NCI-H1436 (cell line): Measurements from ENCODE around the gene GMNN.
"Not testable (repeated sequence)": the region's sequence is repeated elsewhere in the genome, so short reads cannot be mapped to it uniquely, and the experiment has no call there.

ENCODE experiments used
- DNase-seq: peaks from one replicate; lab custom pipeline; 2025; lab: John Stamatoyannopoulos, UW

Gene GMNN

DNA sequence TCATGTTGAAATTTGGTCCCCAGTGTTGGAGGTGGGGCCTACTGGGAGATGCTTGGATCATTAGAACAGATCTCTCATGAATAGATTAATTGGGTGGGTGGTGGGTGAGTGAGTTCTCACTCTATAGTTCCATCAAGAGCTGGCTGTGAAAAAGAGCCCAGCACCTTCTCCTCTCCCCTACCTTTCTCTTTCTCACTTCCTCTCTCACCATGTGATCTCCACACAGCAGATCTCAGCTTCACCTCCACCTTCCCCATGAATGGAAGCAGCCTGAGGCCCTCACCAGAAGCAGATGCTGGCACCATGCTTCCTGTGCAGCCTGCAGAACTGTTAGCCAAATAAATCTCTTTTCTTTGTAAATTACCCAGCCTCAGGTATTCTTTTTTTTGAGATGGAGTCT, 12.9 kb upstream of the GMNN start:
- DNase-seq = no peak

DNA sequence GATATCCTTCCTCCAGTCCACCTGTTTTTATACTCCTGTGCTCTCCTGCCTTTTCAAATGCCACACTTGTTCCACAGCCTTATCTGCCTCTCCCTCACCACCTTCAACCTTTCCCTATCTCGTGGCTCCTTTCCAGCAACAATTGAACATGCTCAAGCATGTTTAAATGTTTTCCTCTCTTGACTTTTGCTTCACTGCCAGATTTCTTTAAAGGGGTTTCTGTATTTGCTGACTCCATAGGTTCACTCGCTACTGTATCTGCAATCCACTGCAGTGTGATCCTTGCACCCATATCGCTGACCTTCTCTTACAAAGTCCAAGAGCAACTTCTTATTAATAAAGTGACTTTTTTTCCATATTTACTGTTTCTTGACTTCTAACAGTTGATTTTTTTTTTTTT, 11.2 kb upstream of the GMNN start:
- DNase-seq = no peak

DNA sequence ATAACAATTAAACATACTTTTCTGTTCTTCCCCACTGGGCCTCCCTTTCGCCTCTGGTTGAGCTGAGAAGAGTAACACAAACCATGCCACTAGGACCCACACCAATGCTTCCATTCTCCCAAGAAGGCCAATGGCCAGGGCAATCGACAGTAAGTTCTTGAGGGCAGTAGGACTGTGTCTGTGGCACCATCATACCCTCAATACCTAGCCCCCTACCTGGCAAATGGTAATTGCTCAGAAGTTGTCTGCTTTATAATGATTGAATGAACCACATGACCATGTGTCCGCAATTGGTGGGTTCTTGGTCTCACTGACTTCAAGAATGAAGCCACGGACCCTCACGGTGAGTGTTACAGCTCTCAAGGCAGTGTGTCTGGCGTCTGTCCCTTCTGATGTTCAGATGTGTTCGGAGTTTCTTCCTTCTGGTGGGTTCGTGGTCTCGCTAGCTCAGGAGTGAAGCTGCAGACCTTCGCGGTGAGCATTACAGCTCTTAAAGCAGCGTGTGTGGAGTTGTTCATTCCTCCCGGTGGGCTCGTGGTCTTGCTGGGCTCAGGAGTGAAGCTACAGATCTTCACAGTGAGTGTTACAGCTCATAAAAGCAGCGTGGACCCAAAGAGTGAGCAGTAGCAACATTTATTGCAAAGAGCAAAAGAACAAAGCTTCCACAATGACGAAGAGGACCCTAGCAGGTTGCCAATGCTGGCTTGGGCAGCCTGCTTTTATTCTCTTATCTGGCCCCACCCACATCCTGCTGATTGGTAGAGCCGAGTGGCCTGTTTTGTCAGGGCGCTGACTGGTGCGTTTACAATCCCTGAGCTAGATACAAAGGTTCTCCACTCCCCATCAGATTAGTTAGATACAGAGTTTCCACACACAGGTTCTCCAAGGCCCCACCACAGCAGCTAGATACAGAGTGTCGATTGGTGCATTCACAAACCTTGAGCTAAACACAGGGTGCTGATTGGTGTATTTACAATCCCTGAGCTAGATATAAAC, 9.6 kb upstream of the GMNN start:
- DNase-seq = not testable (repeated sequence)

DNA sequence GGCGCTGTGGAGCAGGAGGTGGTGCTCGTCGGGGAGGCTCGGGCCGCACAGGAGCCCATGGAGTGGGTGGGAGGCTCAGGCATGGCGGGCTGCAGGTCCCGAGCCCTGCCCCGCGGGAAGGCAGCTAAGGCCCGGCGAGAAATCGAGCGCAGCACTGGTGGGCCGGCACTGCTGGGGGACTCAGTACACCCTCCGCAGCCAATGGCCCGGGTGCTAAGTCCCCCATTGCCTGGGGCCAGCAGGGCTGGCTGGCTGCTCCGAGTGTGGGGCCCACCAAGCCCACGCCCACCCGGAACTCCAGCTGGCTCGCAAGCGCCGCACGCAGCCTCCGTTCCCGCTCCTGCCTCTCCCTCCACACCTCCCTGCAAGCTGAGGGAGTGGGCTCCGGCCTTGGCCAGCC, 8.8 kb upstream of the GMNN start:
- DNase-seq = not testable (repeated sequence)

DNA sequence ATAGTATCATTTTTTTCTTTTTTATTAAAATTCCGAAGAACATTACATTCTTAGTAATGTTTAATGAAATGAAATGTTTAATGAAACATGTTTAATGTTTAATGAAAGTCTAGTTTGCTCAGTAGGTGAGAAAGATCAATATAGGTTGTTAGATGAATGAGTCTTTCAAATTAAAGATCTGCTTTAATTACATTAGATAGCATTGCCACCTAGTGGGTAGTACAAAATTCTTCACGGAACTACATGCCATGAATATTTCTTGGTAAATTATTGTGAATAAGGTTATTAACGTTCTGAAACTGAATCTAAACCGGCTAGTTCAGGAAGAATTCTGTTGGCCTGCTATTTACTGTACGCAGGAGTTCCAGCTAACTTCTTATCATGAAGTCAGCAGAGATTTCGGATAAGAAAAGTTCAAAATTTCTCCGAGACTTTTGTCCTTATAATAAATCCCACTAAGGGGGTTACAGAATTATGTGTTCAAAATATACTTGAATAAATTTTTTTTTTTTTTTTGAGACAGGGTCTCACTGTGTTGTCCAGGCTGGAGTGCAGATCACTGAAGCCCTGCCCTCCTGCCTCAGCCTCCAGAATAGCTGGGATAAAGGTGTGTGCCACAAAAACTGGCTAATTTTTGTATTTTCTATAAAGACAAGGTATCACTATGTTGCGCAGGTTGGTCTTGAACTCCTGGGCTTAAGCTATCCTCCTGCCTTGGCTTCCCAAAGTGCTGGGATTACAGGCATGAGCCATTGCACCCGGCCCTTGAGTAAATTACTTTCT, 7.9 kb upstream of the GMNN start:
- DNase-seq = no peak

DNA sequence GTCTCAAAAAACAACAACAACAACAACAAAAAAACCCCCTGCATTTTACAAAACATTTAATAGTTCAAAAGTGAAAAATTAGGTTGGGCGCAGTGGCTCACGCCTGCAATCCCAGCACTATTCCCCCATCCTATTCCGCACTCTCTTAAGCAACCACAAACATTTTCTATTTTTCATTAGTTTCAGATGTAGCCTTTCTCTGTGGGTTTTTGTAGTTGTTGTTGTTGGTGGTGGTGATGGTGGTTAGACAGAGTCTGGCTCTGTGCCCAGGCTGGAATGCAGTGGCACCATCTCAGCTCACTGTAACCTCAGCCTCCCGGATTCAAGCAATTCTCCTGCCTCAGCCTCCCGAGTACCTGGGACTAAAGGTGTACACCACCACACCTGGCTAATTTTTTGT, 6.4 kb upstream of the GMNN start:
- DNase-seq = no peak

DNA sequence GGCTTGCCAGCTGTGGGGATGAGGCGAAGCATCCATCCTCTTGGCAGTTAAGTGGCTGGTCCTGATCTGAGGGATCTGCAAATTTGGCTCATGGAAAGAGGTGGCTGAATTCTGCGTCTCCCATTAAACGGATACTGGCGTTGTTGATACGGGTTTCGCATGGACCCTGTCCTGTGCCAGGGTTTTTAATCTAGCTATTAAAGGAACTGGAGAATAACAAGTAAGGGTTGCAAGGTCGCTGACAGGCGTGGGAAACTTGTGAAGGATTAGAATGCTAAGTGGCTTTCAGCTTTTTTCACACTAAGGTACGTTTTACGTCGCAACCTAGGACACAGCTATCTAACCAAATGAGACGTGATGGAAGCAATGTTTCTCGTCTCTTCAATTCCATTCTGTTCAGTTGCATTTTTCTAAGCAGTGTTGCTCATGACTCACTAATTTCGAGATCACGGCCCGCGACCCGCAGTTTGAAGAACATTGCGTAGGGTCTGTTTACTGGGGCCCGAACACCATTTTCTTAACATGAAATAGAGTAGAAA, 852 bp downstream of the GMNN start:
- no peak for DNase-seq

DNA sequence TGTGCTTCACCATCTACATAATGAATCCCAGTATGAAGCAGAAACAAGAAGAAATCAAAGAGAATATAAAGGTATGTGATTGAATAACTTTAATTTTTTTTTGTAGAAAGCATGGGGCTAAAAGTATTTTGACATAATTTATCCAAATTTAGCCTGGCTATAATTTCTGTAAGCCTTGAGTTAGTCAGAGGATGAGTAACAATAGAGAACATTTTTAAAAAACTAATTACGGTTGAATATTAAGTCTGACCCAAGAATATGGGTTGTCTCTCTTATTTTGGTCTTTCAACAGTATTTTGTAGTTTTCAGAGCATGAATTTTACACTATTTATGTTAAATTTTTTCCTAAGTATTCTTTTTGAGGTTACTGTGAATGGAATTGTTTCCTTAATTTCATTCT, 2.5 kb downstream of the GMNN start:
- DNase-seq = no peak

DNA sequence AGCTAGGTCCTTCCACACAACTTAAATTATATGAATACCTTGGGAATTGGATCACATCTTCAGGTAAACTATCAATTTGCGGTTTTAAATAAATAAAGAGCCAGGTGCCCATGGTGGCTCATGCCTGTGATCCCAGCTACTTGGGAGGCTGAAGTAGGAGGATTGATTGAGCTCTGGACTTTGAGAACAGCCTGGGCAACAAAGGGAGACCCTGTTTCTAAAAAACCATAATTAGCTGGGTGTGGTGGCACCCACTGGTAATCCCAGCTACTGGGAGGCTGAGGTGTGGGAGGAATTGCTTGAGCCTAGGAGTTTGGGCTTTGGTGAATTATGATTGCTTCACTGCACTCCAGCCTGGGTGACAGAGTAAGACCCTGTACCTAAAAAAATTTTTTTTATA, 3.4 kb downstream of the GMNN start:
- no peak for DNase-seq

DNA sequence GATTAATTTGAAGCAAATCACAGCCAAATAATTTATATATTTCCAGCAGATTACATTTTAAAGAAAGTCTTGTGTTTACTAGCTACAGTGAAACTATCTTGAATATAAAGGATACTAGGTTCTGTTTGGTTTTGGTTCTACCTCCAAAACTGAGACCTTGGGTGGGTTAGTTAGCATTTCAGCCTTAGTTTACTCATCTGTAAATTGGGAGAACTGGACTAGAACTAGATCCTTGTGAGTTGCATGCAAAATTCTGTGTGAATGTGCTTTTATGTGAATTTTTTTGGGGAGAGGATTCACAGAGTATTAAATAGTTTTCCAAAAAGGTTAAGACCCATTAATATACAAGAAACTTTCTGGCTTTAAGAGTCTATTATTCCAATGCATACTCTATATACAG, 4.1 kb downstream of the GMNN start:
- no peak for DNase-seq

DNA sequence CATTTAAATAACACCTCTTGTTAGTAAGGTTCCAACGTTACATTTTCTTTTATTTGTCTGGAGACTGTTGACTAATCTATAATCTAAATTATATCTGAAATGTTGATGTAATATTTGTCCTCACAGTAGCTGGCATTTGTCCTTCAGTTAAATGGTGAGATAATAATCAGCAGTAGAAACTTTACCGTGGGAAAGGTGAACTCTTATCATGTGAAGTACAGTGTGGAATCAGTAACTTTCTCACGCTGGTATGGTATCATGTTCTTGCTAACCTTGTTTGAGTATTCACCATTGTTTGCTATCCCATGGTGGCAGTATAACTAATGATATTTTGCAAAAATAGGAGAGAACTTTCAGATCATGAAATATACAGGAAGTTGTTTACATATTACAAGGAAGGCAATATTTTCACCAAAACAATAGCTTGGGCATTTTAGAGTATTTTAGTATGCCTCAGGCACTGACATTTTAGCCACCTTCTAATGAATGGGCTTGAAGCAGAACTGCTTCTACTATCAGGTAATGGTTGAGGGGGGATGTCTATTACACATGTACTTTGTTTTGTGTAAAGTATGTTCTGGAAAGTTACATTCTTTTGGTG, 4.8 kb downstream of the GMNN start:
- DNase-seq = no peak

DNA sequence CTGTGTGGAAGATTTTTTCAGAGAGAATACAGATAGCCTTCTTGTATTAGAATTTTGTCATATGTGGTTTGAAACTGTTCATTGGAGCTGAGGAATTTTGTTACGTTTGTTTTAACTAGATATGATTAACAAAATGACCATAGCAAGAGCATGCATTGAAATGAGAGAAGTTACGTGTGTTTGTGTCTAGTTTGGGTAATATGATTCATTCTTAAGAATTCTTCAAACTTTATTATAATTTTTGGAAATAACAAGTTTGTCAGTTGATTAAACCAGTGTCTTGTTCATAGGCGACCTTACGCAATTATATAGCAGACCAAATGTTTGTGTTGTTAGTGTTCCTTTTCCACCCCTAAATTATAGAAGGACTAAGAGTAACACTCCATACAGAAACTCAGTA, 5.5 kb downstream of the GMNN start:
- DNase-seq = no peak

DNA sequence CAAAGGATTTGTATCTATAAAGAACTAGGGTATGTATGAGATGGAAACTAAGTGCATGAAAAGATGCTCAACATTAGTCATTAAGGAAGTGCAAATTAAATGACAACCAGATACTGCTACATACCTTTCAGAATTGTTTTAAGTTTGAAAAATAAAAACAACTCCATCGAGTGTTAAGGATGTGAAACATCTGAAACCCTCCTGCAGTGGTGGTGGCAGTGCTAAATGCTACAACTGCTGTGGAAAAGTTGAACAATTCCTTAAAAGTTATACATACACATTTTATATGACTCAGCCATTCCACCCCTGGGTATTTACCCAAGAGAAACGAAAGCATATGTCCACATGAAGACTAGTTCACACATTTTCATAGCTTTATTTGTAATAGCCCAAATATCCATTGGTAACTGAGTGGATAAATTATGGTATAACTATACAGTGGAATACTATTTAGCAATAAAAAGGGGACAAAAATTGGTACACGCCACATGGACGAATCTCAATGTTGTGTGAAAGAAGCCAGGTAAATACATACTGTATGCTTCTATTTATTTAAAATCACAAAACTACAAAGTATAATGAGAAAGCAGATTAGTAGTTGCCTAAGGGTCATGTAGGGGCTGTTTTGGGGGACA, 13.4 kb downstream of the GMNN start:
- DNase-seq = no peak

DNA sequence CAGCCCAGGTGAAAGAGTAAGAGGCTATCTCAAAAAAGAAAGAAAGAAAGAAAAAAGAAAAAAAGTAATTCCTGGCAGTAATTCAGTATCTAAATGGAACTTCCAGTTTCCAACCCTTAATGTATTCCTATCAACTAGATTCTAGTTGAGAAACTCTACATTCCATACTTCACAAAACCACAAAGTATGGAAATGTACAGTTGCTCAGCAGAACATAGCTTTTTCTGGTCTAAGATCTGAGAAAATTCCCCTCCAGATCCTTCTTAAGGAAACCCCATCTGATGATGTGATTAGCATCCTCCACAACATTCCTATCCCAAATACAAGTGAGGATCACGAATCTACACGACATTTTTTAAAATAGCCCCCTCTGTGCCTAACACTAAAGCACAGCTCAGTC, 20.4 kb downstream of the GMNN start:
- no peak for DNase-seq

DNA sequence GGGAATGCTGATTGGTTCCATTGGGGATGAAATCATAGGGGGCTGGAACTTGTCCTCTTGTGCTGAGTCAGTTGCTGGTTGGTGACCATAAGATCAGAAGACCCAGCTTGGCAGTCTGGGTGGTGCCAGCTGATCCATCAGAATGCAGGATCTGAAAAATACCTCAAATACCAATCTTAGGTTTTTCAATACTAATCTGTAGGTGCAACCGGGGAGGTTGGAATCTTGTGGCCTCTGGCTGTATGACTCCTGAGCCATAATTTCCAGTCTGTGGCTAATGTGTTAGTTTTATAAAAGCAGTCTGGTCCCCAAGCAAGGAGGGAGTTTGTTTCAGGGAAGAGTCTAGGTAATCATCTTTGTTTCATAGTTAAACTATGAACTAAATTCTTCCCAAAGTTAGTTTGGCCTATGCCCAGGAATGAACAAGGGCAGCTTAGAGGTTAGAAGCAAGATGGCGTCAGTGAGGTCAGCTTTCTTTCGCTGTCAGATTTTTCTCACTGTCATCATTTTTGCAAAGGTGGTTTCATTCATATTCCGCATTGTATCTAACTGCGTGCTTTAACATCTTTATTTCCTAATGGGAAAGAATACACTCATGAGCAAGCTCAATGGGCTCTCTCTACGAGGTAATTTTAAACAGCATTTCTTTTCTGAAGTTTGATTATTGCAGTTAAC, 22.0 kb downstream of the GMNN start:
- no peak for DNase-seq

DNA sequence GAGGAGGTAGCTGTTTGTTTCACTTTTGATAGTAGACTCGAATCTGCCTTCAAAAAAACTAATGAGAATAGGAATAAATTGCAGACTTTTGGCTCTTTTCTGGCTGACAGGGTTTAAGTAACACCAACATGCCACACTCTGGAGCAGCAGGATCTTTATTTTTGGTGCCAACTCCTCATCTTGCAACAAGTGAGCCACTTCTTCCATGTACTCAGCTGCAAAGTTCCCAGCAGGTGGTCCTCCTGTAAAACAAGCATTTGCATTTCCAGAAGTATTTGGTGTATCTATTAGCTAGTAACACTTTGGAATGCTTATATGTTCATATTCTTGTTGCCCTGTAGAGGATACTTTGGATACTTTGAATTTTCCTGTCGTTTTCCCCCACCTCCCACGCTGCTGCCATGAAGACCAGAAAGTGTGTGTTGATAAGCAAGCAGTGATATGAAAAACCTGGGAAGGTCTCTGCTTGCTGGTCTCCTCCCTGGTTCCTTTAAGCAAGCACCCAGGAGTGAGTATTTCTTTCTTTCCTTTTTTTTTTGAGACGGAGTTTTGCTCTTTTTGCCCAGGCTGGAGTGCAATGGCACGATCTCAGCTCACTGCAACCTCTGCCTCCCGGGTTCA, 23.0 kb downstream of the GMNN start:
- no peak for DNase-seq

DNA sequence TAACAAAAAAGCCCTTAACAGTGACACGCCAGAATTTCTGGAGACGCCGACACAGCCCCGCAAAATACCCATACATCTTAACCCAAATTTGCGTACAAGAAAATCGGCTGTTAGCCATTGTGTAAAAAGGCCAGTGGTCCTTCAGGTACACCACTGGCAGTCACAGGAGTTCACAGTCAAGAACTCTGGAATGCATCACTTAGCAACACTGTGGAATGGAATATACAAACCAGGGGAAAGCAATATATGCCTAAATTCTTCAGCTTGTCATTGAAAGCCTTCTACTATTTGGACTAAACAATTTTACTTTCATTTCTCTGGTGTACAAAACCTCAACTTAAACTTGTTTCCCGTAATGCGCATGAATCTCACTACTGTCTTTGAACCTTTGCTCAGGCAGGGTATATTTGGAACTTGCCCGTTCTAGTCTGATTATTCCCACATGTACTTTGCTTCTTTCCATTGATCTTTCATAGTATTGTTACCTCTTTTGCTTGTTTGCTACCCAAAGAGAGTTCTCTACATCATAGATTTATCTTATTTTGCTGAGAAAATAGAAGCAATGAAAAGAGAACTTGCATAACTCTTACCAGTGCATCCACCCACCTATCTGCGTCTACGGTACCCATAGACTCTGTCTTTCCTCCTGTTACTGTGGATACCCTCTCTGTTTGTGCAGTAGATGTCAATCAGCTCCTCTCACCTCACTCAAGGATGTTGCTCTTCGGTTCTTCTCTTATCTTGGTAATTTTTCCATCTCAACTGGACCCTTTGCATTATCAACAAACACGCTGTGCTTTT, 24.2 kb downstream of the GMNN start, which contains the start of gene ARMH2:
ARMH2 (minus strand) TSS at position 178 of the 801 bp plus-strand sequence; CDS start at position 118, 60 bp downstream.
- DNase-seq = no peak

DNA sequence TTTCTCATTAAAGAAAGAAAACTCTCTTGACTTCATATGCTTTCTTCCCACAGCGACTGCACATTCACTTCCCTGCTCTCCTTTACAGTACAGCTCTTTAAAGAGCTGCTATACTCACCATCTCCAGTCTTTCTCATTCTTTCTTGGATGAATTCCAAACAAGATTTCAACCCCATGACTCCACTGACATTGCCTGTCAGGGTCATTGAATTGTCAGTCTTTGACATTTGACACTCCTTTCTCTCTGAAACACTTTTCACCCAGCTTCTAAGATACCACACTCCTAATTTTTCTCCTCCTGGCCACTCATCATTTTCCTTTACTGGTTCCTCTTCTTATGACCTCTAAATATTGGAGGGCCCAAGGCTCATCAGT, 24.8 kb downstream of the GMNN start:
- DNase-seq = no peak

DNA sequence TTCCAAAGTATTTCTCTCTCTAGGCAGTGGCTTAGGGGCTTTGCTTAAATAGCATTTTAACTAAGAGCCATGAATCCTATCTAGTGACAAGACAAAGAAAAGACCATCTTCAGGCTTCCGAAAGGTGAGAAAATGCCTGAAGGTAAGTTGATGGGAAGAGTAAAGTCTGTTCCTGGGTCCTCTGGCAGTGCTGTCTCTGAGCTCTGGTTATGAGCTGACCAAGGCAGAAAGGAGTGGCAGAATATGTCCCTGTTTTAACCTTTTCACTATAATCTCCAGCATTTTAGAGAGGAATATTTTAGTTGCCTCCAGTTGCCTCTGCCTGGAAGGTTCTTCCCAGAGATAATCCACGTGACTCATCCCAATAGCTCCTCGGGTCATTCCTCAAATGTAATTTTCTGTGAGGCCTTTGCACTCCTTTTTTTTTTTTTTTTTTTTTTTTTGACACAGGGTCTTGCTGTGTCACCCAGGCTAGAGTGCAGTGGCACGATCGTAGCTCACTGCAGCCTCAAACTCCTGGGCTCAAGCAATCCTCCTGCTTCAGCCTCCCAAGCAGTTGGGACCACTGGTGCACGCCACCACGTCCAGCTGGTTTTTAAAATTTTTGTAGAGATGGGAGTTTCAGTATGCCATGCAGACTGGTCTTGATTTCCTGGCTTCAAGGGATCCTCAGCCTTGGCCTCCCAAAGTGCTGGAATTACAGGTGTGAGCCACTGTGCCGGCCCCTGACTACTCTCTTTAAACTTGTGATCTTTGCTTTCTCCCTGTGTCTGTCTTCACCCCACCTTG, 27.7 kb downstream of the GMNN start:
- DNase-seq = no peak
